ENCODE measurements around the gene NDUFV1.

DNA sequence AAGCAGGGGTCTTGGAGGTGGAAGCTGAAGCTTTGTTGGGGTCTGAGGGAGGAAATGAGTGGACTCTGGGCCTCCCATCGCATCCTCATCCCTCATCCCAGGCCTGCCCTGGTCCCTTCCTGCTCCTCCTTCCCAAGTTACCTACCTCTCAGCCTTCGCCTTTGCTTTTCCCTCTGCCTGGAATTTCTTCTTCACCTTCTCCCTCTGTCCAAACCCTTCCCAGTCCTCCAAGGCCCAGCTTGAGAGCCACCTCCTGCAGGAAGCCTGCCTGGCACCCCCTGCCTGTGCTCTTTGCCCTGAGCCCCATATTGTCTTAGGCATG, 25.1 kb downstream of the NDUFV1 start:
- no peak for TF ChIP-seq YY1 (IDR thresholded peaks at IDR 0.05; ENCODE audit: insufficient read depth, insufficient read length)
- no peak for TF ChIP-seq ZNF274 (IDR thresholded peaks at IDR 0.05; ENCODE audit: low read depth, low read length)
- TF ChIP-seq SUZ12 (IDR thresholded peaks at IDR 0.05; ENCODE audit: extremely low read depth, insufficient read depth, insufficient read length) = no peak
